HG03139 (cell line): ENCODE data around the gene USP32.

Experiments used
- ATAC-seq: cut with Tn5 transposase; IDR thresholded peaks from one replicate; pipeline ENCODE4 v1.9.1; 2021; ENCODE audit not compliant: unreplicated experiment

The USP32 gene

DNA sequence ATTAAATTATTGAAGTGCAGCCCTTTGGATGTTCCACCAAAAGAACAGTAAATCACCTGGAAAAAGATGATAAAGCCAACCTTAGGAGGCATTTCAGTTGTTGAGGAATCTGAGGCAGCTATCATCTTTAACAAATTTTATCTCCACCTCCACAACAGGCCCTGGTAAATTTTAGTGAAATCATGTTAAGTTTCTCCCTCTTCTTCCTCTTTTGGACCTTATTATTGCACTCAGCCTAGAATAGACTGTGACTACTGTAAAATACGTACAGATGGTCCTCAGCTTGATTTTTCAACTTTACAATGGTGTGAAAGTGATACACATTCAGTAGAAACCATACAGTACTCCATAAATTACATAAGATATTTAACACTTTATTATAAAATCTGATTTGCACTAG, 90.3 kb downstream of the USP32 start:
- no peak for ATAC-seq

DNA sequence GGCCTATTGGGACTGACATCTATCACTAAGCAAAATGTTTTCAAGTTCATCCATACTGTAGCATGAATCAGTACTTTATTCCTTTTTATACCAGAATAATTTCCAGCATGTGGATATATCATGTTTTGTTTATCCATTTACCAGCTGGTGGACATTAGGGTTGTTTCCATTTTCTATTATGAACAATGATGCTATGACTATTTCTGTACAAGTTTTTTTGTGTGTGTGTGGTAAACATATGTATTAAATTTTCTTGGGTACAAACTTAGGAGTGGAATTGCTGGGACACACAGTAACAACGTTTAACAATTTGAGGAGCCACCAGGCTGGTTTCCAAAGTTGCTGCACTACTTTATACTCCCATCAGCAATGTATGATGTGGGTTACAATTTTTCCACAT, 91.0 kb downstream of the USP32 start:
- no peak for ATAC-seq

DNA sequence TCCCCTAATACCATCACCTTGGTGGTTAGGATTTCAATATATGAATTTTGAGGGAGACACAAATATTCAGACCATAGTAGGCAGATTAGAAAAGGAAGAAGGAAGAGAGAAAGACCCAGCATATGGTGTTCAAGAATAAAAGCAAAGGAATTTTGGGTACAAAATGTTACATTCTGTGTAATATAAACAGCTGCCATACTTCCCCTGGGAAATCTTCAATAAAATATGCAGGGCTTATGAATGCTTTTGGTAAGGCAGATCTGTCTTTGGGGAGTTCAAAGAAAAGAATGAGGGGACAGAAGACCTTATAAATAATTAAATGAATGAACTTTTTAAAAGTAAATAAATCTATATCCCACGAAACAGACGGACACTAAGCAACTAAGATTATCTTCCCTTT, 91.9 kb downstream of the USP32 start:
- ATAC-seq, result no peak

DNA sequence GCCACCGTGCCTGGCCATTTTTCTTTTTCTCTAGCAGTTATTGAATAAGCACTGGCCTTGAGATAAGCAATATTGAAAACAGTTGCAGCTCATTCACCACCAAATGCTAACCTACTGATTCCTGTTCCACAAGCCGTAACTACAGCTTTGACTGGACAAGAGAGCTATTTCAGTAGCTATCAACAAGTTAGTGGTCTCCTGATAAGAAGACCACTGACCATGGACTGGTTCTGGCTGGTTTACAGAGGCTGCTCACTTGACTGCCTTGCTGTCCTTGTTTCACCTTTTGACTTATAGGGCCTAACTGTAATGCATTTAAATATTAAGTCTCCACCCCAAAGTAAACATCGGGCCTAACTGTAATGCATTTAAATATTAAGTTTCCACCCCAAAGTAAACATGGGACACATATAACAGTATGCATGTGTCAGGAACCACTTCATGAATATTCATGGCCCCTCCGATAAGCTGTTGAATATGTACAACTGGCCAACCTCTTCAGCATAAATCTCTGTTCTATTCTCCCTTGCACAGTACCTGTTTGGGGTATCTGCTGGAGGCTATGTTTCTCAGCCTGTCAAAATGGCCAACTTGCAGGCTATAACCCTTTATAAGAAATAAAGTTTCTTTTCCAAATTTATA, 94.1 kb downstream of the USP32 start:
- ATAC-seq, result no peak

DNA sequence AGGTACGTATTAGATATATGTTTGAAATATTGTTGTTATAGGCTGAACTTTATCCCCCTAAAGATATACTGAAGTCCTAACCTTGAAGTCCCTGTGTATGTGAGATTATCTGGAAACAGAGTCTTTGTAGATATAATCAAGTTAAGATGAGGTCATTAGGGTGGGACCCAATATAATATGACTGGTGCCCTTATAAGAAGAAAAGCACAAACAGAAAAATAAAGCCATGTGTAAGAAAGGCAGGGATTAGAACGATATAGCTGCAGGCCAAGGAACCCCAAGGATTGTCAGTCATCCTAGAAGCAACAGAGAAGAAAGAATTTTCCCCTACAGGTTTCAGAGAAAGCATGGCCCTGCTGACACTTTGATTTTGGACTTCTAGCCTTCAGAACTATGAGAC, 95.8 kb downstream of the USP32 start:
- no peak for ATAC-seq

DNA sequence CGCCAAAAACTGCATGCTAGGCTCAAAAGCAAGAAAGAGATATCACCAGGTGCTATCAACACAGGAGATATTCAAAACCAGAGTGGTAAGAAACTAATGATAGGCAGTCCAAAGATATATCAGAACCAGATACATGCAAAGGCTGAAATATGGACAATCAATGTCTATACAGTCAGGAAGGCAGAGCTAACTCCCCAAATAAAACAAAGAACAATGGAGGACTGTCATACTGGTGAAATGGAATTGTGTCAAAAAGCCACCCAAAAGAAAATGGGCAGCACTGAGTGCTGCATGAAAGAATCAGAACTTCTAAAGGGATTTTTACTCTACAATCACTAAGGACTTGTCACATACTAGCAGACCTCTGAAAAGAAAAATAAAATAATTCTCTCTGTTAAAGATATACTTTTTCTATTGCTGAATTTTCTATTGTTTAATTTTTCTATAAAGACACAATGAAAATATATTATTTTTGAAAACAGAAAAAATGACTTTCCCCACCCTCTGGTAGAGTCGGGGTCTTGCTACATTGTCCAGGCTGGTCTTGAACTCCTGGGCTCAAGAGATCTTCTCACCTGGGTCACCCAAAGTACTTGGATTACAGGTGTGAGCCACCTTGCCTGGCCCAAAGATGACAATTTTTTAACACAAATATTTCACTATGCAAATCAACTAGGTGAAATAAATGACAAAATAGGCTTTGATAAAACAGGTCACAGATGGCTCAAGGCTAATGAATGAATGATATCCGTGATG, 98.2 kb downstream of the USP32 start:
- no peak for ATAC-seq

DNA sequence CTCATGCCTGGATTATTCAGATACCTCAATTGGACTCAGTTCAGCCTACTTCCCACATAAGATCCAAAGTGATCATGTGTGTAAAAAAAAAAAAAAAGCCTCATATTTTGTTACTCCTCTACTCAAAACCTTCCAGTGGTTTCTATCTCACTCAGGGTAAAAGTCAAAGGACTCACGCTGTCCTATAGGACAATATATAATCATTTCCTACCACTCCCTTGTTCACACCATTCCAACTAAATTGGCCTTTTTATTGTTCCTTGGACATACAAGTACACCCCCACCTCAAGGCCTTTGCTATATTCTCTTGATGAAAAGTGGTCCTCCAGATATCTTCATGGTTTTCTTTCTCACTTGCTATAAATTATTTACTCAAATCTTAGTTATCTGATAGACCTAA, 99.2 kb downstream of the USP32 start:
- no peak for ATAC-seq

DNA sequence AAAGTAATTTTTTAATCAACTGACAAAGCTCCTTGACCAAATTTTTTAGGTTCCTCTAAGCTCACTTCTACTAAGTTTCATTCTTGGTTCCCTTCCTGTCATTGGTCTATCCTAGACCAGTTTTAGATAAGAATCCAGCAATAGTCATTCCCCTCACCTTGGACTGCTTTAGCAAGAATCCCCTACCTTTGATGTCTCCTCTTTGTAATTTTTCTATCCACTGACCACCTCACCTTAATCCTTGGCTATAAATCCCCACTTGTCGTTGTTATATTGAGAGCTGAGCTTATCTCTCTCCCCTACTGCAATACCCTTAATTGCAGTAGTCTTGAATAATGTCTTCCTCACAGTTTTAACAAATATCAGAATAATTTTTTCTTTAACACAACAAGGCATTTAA, 107.2 kb downstream of the USP32 start:
- no peak for ATAC-seq

DNA sequence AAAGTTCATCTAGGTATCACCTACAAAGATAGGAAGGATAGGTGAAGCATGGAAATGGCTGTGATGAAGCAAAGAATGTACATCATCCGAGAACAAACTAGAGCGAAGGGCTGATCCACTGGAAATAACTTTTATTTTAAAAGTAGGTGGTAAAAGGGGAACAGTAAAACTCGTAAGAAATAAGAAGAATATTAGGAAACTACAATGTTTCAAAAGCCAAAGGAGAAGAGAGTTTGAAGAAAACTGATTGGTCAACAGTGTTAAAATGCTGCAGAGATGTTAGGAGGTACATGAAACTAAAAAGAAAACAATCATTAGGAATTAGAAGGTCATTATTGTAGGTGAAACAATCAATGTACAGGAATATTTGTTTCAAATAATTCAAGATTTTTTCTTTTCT, 108.1 kb downstream of the USP32 start:
- ATAC-seq, result no peak

DNA sequence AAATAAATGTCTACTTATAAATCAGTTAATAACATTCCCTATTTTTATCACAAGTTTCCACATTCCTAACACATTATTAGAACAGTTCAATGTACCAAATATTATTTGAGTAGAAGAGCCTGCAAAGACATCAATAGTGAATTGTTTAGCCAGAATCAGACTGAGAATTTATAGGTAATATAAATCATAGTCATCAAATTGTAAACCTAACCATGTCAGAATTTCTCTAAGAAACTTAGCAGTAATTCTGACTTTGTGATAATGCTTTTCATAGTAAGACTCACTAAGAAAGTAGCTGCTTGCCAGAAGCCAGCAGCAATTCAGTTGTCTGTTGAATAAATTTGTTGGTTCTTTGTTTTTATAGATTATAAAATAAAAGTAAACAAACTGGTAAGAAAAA, 111.3 kb downstream of the USP32 start:
- no peak for ATAC-seq

DNA sequence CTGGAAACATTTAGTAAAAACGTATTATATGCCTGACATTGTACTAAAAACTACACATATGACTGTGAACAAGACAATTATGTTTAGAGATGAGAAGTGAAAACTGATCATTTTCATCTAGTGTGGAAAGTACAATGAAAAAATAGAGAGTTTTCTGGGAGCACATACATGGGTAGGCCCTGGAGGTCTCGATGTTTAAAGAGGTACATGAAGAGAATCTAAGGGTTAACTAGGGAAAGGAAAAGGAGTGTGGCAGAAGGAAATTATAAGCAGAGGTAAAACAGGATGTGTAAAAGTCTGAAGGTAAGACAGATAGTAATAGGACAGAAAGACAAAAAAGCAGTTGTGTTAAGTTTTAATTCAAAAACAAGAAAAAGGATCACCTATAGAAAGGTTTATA, 113.7 kb downstream of the USP32 start:
- ATAC-seq, result no peak

DNA sequence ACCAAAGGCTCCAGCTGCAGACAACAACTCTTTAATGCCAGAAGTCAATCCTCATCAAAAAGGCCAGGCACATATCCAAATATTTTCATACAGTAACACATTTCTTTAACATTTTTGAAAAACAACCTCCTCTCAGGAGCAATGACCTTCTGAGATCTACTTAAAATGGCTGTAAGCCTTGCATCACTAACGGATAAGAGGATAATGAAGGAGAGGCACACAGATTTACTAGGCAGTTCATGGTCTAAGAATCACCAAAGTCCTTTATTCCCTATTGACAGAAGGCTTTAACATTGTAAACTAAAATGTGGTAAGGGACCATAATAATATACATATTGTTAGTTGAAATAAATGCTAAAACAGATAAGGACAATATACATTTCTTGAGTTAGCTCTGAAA, 114.7 kb downstream of the USP32 start:
- no peak for ATAC-seq

DNA sequence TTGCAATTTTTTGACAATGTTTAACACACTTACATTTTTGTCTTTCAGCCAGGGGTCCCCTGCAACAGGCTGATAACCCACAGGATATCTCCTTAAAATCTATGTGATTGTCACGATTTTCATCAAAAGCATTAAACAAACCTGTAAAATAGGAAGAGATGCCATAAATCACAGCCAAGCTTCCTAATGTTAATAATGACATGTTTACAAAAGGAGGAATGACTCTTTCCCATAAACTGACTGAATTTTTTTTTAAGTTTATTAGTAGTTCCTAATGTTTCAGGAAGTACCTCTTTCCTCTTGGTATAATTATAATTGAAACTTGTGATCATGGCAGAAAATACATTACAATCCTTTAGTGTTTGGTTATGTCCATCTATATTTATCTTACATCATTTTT, 122.5 kb downstream of the USP32 start:
- ATAC-seq, result no peak

DNA sequence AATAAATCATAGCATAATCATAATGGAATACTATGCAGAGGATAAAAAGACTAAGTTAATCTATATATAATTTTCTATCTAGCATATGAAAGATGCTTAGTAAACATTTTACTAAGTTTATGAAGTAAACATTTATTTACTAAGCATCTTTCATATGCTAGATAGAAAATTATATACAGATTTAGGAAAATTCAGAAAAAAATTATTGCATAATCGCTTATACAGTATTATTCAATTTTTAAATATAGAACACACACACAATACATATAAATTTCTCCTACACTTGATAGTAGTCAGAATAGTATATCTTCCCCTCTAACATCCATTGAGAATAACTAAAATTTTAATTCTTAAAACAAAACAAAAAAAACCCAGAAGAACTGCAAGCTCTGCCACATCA, 131.4 kb downstream of the USP32 start:
- no peak for ATAC-seq

DNA sequence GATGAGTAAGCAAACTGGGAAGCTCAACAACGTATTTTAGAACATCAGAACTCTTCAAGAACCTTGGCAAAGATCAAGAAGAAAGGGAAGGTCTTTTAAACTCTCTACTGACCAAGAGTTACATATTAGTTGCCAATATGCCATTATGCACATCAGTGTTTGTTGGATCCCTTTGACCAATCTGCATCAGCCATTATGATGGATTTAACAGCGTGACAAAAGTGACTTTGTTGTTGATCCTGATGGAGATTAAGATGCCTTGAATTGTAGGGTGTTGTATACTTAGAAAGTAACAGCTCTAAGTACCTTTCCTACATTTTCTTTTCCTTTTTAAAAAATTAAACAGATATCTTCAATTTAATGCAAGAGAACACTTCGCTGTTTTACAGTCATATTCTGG, 133.6 kb downstream of the USP32 start:
- no peak for ATAC-seq

DNA sequence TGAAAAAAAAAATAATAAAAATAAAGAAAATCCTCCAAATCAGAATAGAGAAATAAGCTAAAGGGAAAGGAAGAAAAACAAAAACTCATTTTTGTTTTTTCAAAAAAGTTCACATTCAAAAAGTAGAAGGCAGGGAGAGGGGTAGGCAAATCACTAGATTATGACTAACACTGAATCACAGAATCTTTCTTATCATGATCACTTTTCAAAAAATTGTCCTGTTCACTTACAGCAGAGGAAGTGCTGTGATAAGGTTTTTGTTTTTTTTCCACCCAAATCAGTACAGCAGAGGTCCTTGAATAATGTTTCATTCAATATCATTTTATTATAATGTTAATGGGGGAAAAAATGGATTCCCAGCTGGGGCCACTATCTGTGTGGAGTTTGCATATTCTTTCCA, 135.8 kb downstream of the USP32 start:
- ATAC-seq, result no peak

DNA sequence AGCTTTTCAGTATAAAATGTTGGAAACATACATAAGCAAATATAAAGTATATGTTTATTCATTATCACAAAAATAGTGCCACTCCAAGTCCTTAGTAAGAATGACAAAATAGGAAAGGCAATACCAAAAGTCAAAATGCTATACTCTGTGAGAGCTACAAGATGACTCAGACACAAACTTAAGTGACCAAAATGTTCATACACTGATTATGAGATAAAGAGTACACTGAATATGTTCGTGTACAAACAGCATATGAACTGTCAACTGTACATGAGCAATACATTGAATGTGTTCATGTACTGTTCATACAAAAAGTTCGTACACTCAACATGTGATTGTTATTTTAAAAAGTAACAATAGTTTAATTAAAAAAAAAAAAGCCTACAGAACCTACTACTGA, 138.9 kb downstream of the USP32 start:
- no peak for ATAC-seq

DNA sequence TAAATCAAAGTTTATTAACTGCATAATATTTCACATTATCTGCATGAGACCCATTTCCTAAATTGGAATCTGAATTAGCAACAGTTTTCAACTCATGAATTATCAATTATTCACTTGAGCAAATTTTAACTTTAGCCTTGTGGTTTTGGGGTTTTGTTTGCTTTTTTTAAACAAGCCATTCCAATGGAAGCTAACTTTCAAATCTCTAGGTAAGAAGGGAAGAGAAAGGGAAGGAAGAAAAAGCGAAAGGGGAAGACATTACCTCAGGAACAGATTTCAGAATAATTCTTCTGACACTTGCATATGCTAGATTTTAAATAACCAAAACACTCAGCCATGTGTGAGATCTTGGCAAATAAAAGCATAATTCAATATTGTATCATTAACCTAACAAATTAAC, 139.5 kb downstream of the USP32 start:
- ATAC-seq, result no peak

DNA sequence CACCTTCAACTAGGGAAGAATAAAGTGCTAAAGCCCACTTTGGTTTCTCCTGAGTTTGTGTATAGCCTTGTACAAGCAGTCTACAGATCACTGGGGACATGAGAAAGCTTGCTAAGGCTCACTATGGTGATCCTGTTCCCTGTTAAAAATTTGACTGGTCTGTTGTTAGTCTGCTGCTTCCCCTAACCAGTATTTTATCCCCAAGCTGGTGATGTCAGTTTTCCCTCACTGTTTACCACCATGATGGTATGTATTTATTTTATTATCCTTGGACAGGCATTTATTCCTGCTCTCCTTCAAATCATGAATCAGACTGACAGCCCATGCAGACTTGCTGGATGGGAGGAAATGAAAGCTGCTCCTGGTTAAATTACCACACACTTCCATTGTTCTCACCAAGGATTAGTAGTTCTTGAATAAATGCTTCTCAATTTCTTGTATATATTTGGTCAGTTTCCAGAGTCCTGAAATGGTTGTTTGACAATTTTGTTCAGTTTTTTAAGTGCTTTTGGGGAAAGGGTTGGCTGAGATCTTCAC, 142.6 kb downstream of the USP32 start:
- no peak for ATAC-seq

DNA sequence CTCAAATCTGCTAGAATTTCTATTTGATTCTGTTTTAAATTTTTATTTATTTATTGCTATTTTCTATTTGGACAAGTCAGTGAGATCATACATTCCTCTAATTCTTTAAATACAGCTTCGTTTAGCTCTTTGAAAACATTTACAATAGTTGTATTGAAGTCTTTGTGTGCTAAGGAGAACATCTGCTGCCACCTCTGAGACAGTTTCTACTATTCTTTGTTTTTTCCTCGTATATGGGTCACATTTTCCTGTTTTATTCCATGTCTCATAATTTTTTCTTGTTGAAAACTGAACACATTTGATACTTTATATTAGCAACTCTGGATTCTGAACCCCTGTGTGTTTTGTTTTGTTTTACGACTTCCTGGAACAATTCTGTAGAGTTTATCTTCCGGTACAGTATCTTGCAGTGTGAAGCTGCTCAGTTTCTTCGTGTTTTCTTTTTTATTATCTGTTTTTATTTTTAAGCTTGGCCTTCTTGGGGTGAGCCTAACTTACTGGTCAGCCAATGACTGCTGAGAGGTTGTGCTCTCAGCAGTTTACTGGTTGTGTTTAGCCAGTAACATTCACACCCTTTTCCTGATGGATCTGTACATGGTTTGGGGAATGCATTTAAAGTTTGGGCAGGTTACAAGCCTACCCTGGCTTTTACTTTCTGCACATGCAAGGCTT, 143.2 kb downstream of the USP32 start:
- ATAC-seq, result no peak

DNA sequence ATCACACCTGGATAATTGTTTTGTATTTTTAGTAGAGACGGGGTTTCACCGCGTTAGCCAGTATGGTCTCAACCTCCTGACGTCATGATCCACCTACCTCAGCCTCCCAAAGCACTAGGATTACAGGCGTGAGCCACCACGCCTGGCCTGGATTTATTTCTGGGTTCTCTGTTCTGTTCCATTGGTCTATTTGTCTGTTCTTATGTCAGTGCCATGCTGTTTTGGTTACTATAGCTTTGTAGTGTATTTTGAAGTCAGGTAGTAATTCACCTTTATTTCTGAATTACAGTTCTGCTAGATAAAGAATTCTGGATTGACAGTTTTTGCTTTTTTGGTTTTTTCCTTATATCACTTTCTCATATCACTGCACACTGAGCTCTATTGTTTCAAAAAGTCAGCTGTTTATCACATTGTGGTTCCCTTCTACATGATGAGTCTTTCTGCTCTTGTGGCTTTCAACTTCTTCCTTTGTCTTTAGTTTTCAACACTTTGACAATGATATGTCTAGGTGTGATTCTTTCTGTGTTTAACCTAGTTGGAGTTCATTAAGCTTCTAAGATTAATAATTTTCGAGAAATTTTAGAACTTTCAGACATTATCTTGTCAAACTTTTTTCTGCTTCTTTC, 144.0 kb downstream of the USP32 start:
- no peak for ATAC-seq

DNA sequence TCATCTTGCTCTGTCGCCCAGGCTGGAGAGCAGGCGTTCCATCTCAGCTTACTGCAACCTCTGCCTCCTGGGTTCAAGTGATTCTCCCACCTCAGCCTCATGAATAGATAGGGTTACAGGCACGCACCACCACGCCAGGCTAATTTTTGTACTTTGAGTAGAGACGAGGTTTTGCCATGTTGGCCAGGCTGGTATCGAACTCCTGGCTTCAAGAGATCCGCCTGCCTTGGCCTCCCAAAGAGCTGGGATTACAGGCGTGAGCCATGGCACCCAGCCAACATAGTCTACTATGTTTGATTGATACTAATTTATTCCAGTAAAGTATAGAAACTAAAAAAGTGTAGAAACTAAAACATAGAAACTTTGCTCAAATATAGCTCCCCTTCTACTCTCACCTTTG, 147.3 kb downstream of the USP32 start:
- no peak for ATAC-seq
